Superior temporal gyrus (tissue), 1 donor: ENCODE measurements around the gene CAPZB.
A peak's percentile ranks its signal among the peaks of the same experiment; 100 is the strongest.

Experiments
- DNase-seq: peaks from one replicate; pipeline ENCODE4 v3.0.0-alpha.2; 2016; ENCODE audit errors: extremely low spot score

Gene CAPZB

DNA sequence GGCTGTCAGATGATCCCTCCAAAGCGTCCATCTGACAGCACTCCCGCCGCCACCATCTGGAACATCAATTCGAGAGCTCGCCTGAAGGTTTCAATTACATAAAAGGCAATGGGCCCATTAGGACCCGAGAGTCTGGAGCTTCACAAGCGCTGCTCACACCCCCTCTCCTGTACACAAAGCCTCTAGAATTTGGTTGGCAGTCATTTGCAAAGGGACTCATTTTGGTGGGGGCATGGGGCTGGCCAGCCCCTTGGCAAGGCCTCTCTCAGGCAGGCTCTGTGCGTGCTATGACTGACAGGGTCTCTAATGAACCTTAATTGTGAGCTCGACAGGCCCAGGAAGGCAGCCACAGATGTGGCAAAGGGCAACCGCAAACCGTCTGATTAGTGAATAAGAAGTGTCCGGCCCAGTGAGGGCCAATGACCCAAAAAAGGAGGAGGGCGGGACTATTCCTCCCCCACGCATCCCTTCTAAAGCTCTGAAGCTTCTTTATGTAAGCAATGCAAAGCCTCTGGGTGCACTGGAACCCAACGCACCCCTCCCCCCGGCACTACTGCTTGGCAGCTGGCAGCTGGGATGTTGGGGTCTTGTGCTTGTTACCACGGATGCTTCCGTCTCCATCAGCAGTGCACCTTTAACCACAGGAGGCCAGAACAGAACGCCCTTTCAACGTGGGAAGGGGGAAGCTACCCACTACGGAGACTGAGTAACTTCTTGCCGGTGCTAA is 79.4 kb downstream of the CAPZB start:
- DNase-seq: peak; percentile 44

DNA sequence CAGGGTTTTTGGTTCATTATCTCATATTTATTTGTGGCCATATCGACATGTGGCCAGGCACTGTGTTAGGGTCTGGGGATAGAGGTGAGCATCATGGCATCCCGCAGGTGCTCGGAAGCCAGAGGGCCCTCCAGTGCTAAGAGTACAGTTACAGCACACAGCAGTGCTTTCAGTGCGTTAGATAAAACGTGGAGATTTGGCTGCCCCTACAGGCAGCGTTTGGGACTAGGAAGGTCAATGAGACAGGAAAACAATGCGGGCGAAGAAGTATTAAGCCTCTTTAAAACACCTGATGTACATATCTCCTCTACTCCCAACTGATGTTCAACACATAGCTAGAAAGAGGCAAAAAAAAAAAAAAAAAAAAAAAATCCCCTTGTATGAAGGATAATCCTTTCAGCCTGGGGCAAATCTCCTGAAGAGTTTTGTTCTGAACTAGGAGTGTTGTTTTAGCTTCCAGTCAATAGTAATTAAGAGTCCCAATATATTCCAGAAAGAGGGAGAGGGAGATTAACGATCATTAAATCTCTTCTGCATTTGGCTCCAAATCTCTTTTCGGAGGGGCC is 80.1 kb downstream of the CAPZB start:
- no peak for DNase-seq

DNA sequence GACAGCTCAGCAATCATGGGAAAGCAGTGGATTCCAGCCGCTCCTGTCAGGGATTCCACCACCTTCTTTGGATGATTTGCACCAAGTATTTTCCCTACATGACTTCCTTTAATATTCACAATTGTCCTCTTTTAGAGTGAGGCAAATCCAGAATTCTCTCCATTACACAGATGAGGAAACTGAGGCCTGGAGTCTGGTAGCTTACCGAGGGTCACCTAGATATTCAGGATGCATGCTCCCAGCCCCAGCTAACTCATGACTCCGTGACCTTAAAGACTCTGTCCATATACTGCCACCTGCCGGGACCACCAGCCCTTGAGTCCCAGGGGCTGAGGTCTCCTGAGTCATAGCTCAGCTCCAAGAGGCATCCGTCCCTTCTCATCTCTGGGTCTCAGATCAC is 80.6 kb downstream of the CAPZB start:
- DNase-seq: no peak

DNA sequence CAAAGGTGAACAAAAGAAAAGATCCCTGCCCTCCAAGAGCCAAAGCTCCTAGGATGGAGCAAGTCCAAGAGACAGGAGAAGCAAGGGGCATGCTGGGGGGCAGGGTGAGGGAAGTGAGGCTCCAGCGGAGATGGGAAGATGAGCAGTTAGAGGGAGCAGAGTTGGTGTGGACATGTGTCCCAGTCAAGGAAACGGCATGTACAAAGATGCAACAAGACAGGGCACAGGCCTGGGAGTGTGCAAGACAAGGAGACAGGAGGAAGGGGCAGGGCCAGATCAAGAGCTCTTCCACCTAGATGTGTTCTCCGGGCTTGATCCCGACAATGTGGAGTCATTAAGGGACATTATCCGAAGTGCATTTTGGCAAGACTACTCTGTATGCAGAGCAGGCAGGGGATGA is 82.1 kb downstream of the CAPZB start:
- DNase-seq: no peak

DNA sequence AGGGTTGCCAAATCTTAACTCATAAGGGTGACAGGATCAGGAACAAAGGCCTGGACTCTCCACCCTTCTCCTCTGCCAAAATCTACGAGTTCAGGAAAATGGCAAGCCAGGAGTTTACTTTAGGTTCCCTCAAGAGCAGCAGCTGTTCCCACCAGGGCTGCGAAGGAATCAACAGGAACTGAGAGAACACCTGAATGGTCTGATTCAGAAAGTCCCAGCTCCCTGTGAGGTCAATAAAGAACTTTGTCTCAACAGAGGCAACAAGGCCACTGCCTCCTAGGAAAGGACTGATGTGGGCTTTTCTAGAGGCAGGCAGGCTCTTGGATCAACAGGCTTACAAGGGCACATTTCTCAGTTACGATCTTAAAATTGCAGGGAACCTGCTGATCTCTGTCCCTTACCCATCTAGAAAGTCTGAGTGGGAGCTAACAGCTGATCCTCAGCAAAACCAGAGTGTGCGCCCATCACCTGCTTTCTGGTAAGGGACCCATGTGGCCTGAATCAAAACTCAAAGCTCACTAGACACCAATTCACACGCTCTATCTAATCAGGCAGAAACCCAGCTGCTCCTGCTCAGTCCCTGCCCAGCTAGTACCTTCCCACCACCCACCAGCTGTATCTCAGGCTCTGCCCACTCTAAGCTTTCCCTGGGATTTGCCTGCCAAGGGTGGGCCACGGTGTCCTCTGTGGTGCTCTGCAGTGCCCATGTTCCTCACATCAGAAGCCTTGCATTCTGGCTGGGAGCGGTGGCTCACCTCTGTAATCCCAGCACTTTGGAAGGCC is 83.1 kb downstream of the CAPZB start:
- DNase-seq: no peak

DNA sequence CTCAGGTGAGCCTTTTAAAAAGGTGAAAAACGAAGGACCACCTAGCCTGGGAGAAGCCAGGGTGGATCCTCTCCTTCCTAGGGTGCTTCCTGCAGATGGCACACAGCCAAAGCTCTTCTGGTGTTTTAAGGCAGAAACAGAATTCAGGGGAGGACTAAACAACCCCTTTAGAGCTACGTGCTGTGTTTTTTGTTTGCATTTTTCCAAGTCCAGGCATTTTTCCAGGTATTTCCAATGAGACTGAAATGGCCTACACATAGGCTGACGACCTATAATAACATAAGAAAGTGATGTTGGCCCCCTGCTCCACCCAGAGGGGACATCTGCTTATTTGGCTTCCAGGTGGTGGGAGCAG is 83.8 kb downstream of the CAPZB start:
- DNase-seq: no peak

DNA sequence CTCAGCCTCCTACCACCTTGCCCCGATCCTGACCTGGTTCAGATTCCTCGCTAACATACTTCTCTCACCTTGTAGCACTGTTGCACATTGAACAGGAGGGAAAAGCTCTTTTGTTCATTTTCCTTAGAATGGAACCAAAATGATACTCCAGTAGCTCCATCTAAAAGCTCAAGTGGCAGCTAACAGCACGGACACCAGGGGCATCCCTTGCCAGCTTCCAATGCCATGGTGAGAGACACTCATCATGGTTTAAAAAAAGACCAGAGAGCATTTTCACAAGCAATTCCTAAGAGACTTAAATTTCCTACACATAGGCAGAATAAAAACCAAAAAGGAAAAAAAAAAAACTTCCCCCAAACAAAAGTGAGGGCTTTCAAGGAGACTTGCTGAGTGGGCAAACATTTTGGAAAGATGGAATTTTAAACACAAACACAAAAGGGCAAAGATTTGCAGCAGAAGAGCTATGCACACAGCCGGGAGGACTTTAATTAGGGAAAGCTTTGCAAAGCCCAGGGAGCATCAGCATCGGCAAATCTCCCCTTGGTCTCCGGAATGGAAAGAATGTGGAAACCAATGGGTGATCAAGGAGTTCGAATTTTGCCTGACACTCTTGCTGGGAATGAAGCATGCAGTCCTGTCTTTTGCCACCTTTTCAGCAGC is 84.3 kb downstream of the CAPZB start:
- DNase-seq: no peak

DNA sequence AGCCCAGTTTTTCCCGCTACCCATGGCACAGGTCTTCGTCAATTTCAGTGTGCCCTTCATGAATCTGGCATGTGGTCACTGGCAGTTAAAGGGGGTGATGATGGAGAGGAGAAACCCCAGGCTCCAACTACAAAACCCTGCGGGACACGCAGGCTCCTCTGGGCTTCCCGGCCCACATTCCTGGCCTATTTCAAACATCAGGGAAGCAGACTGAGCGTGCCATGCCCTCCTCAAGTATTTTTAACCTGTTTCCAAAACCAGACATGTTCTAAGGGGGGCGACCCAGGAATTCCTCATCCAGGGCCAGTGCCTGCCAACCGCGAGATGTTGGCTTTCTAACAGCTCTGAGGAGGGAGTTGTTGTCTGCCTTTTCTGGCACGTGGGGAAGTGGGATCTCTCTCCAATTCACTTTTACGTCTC is 85.1 kb downstream of the CAPZB start:
- no peak for DNase-seq

DNA sequence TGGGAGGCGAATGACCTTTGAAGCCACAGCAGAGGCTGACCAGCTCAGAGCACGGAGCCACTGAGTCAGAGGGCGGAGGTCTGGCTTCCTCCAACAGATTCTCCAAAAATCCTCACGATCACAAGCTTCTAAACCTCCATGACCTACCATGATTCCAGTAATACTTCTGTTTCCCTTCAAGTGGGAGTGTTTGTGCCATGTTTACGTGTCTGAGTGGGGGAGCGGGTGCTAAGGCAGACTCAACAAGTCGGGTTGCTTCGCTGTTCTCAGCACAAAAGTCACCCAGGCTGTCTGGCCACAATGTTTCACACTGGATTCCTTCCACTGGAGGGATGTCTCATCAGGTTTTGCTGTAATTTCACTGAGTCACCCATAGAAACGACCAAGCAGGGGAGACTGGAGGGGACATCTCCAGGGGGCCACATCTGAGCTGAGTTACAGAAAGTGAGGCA is 87.0 kb downstream of the CAPZB start:
- no peak for DNase-seq

DNA sequence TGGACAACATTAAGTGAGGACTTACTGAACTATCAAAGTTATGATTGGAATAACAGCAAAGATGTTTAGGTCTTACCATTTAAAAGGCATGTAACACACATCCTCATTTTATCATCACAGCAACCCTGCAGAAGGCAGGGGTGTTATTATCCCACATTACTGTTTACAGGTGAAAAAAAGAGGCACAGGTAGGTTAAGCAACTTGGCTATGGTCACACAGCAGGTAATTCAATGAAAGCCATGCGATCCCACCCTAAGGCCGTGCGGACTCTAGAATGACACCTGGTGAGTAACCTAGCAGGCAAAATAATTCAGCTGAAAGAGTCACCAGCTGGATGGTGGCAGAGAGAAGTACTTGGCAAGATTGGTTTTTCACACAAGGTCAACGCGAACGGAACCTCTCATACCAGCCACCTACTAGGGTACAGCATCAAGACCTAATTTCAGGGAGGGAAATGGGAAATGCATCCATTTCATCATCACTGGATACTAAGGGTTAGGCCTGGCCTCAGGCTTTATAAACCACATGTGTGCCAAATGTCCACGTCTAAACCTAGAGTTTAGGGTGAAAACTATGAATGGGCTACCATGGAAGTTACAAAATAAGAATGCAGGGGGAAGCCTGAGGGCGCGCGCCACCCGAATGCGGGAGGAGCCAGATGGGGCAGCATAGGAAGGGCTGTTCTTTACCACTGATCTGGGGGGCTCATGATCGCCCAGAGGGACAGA is 88.0 kb downstream of the CAPZB start:
- no peak for DNase-seq

DNA sequence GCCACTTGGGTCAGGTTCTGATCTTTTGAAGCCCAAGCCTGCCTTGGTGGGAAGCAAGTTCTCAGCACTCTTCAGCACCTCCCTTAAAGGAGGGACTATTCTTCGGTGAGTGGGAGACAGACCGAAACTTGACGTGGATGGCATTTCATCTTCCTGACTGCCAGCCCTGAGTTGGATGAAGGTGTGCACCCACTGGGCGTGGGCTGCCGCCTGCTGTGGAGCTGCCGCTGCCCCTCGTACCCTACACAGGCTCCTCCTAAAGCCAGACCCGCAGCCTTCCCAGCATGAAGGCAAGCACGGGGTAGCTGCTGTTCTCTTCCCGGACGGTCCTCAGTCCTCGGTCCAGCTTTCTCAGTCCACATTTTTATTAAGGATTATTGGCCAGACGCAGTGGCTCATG is 89.1 kb downstream of the CAPZB start:
- DNase-seq: no peak

DNA sequence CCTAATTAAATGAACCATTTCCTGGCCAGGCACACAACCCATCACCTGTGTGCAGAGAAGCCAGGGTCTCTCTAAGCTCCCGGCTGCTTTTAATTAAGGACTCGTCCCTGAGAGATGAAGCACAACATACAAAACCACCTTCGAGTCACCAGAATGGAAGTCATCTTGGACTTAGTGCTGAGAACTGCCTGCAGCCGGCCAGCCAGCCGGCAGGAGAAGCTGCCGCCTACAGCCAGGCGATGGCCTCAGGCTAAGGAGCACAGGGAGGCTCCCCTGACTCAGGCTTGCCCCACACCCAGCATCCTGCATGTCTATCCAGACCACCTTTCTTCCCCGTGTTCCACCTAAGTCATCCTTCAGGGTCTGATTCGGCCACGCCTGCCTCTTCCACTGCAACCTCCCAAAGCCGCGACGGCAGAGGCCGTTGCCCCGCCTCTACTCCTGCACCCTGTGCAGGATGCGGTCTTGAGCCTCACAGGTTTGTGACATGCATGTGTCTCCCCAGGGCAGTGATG is 89.6 kb downstream of the CAPZB start:
- DNase-seq: no peak

DNA sequence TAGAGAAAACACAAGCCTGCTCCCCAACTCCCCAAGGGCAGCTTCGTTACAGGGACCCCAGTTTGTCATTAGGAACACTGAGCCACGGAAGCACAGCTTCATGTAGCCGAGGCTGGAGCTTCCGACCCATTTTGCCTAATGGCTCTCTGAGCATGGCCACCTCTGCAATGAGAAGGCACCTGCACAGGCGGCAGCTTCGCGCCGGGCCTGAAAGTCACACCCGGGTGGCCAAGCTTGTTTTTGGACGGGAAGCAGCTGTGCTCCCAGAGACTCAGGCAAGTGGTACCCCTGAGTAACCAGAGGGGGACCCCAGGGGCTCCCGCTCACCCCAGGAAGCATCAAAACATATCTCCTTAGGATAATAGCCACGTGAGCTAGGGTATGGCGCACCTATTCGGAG is 92.3 kb downstream of the CAPZB start:
- no peak for DNase-seq

DNA sequence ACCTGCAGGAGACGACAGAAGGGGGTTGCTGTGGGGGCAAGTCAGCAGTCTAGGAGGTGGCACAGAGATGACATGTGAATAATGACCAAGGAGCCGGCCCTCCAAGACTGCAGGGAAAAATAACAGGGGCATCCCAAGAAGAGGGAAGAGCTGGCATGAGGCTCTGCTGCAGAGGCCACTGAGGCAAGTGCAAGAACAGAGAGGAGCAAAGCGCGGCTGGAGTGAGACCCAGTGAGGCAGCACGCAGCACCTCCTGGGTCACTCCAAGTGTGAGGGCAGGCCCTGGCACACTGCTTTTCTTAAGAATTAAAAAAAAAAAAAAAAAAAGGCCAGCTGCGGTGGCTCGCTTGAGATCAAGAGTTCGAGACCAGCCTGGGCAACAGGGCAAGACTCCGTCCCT is 93.1 kb downstream of the CAPZB start:
- no peak for DNase-seq

DNA sequence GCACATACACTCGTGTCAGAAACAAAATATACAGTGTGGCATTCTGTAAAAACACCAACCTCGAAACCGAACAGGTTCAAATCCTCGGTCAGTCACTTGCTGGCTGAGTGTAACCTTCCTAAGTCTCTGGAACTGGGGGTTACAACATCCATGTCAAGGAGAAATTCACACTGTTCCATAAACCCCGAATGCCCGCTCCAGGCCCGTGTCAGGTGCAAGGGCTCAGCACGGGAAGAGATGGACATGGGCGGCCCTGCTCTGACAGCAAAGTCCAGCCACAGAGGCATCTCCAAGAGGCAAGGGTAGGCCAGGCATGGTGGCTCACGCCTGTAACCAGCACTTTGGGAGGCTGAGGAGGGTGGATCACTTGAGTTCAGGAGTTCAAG is 93.8 kb downstream of the CAPZB start:
- DNase-seq: no peak

DNA sequence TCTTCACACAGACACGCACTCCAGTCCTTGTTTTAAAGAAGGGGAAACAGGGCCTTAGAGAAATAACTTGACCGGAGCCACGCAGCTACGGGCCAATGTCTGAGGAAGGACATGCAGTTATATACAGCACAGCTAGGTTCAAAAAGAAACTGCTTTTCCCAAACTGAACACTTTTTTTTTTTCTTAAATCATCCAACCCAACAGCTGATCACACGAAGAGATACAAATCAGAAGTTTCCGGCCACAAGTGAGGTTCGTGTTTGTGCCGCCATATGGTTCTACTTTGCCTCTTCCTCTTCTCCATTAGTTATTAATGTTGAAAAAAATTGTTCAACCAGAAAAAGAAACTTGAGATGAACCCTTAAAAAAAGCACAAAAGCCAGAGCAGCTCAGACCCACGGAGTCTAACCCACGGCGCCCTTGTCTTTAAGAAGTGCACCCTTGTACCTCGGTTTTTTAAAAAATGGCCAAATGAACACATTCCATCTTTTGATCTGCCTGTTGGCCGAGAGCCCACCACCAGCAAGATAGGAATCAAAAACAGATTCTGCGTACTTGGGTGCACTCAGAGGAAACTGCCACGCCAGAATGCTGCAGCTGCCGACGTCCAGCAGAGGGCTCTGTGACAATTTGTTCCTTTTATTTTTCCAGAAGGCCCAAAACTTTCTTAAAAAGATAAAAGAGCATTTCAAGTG is 94.3 kb downstream of the CAPZB start:
- DNase-seq: peak; percentile 83

DNA sequence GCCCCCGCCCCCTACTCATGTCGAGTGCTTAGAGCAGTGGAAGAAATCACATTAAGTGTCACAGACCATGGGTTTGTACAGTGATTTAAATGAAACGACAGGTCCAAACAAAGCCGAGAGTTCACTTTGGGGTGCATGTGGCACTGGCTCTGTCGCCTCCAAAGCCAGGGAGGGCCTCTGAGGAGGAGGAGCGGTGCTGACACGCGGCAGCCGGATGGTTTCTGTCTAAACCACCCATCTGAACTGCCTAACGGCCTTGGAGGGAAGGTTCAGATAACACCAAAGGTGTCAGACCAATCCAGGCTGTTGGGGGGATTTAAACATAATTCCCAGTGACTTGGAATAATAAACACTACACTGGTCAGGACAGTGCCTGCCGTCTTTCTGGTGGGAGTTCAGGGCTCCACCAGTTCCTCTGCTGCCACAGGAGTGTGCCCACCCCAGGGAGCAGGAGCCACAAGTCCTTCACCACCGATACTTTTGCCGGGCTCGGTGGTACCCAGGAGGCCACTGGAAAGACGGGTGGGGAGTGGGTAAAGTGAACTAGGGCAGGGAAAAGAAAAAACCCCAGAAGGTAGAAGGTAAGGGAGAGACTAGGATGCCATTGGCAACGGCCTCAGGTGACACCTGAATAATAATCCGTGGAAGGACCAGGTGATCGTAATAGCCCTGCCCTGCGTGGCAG is 95.0 kb downstream of the CAPZB start:
- no peak for DNase-seq

DNA sequence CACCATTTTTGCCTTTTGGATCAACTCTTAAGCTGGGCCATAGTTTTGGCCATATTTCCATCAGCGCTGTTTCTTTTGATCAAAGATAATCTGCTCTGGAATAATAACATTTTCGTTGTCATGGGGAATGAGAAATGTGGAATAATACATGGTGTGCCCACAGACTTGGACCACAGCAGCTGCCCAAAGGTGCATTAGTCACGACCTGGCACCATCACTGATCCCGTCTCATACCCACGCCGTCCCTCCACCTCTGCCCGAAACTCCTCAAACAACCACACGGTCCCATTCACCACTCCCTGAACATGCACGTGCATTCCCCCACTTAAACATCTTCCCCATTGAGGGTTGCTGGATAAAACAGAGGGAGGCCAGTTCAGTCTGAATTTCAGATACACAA is 96.4 kb downstream of the CAPZB start:
- no peak for DNase-seq

DNA sequence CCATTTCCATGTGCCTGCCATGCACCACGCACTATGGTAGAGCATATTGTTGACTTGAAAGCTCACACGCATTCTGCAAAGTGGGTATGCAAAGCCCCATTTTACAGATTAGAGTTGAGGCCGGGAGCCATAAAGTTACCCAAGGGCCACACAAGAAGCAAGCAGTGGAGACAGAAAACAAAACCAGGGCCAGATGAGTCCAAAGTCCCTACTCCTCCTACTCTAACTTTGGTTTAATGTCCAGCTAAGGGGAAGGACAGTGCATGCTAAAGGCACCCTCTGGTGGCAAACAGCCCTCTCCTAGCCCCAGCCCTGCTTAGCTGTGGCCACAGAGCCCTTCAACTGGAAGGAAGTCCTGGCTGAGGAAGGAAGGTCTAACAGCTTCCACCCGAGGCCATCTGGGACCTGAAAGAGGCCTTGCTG is 98.3 kb downstream of the CAPZB start:
- DNase-seq: no peak

DNA sequence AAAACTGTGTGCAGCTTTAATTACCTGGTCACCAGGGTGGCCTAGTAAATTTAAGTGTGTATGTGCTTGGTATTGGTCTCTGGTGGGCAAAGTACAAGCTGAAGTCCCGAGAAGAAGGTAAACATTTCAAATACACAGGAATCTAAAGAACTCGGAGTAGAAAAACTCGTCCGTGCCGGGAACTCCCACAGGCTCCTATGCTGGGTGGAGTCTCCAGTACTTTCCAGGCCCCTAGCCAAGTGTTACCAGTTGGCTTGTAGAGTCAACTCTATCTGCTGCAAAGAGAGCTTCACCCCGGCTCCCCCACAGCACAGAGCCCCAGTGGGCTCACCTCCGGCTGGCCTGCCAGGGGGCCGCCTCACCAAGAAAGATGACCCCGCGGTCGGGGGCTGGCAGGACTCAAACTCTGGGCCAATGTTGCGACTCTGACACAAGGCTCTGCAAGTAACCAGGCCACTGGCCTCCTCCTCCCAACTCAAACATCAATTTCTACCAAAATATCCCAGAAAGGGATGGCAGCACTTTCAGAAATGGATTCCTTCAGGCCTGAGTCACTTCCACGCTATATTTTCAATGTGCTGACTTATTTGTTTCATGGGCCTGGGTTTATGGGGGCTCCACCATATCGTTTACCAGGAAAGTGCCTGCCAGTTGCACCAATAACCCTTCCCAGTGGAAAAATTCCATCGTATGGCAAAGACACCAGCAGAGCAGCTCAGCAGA is 99.3 kb downstream of the CAPZB start:
- no peak for DNase-seq
